Measurements from ENCODE around the gene ZNF750.

DNA sequence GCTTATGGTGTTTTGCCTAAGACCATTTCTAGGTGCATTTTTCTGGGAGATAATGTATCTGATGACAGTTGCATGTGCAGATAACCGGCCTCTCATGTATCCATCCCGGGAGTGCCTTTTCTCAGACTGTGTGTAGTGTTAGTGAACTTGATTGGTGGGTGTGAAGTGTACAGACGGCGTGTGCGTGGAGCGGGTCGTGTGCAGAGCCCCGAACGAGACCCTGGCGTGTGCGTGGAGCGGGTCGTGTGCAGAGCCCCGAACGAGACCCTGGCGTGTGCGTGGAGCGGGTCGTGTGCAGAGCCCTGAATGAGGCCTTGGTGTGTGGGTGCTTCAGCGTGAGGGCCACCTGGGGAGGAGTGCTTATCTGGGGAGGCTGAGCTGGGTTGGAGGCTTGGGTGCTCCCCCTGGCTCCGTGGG, 28.9 kb upstream of the ZNF750 start:
- TF ChIP-seq POLR2AphosphoS5 (IDR thresholded peaks at IDR 0.05; ENCODE audit: low read depth, low read length) (no peak), POLR2A (IDR thresholded peaks at IDR 0.05; ENCODE audit: low read depth, low read length) (no peak), TAF1 (IDR thresholded peaks at IDR 0.05; ENCODE audit: borderline replicate concordance, low read depth, low read length) (no peak)

All from GM12892 (cell line).